Measurements from ENCODE around the gene UFM1.

UFM1 gene

GRCh38 chr13:38321654-38322053 lies 28.0 kb upstream of the UFM1 start:
- Histone ChIP-seq H3K79me2 (ENCODE audit: insufficient read depth, low read length) (no peaks in the 10 kb centered on the region), H3K36me3 (ENCODE audit: insufficient read depth, low read length) (no peaks in the 10 kb centered on the region), H3K27me3 (ENCODE audit: insufficient read depth, low read length, poor library complexity, severe bottlenecking) (no peaks in the 10 kb centered on the region), H3F3A (ENCODE audit: low read depth) (no peaks in the 10 kb centered on the region), H3K4me3 (ENCODE audit: low read length, poor library complexity, severe bottlenecking) (no peak overlapping the region), H2AFZ (ENCODE audit: low read length) (no peak overlapping the region), H3K4me2 (ENCODE audit: low read depth, low read length, poor library complexity, severe bottlenecking) (no peak overlapping the region), H3K9me2 (replicated peaks; ENCODE audit: low read depth, low read length) (no peaks in the 10 kb centered on the region), H3K9me3 (ENCODE audit: insufficient read depth, low read depth, low read length) (no peaks in the 10 kb centered on the region), H3K4me1 (ENCODE audit: insufficient read depth, low read length, poor library complexity, severe bottlenecking) (no peaks in the 10 kb centered on the region), H4K20me1 (ENCODE audit: insufficient read depth, low read length, poor library complexity, severe bottlenecking) (no peaks in the 10 kb centered on the region), H3K9ac (ENCODE audit: low read depth, low read length, poor library complexity, severe bottlenecking) (no peak overlapping the region)
- TF ChIP-seq, protein P1, sequence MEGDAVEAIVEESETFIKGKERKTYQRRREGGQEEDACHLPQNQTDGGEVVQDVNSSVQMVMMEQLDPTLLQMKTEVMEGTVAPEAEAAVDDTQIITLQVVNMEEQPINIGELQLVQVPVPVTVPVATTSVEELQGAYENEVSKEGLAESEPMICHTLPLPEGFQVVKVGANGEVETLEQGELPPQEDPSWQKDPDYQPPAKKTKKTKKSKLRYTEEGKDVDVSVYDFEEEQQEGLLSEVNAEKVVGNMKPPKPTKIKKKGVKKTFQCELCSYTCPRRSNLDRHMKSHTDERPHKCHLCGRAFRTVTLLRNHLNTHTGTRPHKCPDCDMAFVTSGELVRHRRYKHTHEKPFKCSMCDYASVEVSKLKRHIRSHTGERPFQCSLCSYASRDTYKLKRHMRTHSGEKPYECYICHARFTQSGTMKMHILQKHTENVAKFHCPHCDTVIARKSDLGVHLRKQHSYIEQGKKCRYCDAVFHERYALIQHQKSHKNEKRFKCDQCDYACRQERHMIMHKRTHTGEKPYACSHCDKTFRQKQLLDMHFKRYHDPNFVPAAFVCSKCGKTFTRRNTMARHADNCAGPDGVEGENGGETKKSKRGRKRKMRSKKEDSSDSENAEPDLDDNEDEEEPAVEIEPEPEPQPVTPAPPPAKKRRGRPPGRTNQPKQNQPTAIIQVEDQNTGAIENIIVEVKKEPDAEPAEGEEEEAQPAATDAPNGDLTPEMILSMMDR (conservative IDR thresholded peaks at IDR 0.05; ENCODE audit: low read length), result no peak

GRCh38 chr13:38325426-38325825 lies 24.2 kb upstream of the UFM1 start:
- Histone ChIP-seq H3K27me3 (ENCODE audit: insufficient read depth, low read length, poor library complexity, severe bottlenecking) (no peaks in the 10 kb centered on the region), H3K9me3 (ENCODE audit: insufficient read depth, low read depth, low read length) (no peaks in the 10 kb centered on the region), H3F3A (ENCODE audit: low read depth) (no peaks in the 10 kb centered on the region), H4K20me1 (ENCODE audit: insufficient read depth, low read length, poor library complexity, severe bottlenecking) (no peaks in the 10 kb centered on the region), H3K36me3 (ENCODE audit: insufficient read depth, low read length) (no peaks in the 10 kb centered on the region), H3K4me2 (ENCODE audit: low read depth, low read length, poor library complexity, severe bottlenecking) (no peak overlapping the region), H3K9me2 (replicated peaks; ENCODE audit: low read depth, low read length) (no peaks in the 10 kb centered on the region), H3K9ac (ENCODE audit: low read depth, low read length, poor library complexity, severe bottlenecking) (no peak overlapping the region), H3K79me2 (ENCODE audit: insufficient read depth, low read length) (no peaks in the 10 kb centered on the region), H3K4me3 (ENCODE audit: low read length, poor library complexity, severe bottlenecking) (no peak overlapping the region), H2AFZ (ENCODE audit: low read length) (no peak overlapping the region), H3K4me1 (ENCODE audit: insufficient read depth, low read length, poor library complexity, severe bottlenecking) (no peaks in the 10 kb centered on the region)
- no peak for TF ChIP-seq EZH2phosphoT487 (IDR thresholded peaks at IDR 0.05; ENCODE audit: borderline replicate concordance)
- TF ChIP-seq, protein P1 (conservative IDR thresholded peaks at IDR 0.05; ENCODE audit: low read length), result no peak

DNA sequence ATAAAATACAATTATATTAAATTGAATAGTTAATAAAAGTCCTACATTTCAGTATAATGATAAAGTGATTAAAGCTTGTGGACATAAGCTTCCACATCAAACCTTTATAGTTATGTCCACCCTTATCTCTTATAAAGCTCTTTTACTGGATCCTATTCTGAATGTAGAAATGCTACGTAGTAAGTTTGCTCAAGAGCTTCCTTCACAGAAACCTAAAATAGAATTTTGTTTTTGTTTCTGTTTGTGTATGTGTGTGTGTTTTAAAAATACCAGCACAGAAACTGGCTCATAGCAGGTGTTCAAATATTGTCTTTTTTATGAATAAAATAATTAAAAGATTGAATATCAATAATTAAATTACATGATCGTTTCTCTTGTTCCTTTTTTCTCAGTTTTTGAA lies 21.0 kb upstream of the UFM1 start:
- no peaks in the 10 kb centered on the region for H3K9me3 ChIP-seq (ENCODE audit: insufficient read depth, low read depth, low read length)
- no peak overlapping the region for H3K9ac ChIP-seq (ENCODE audit: low read depth, low read length, poor library complexity, severe bottlenecking)
- TF ChIP-seq, protein P1 (conservative IDR thresholded peaks at IDR 0.05; ENCODE audit: low read length), result no peak
- TF ChIP-seq EZH2phosphoT487 (IDR thresholded peaks at IDR 0.05; ENCODE audit: borderline replicate concordance), result no peak
- H3K27me3 ChIP-seq (ENCODE audit: insufficient read depth, low read length, poor library complexity, severe bottlenecking), result no peaks in the 10 kb centered on the region
- H3K36me3 ChIP-seq (ENCODE audit: insufficient read depth, low read length), result no peaks in the 10 kb centered on the region
- H3K4me3 ChIP-seq (ENCODE audit: low read length, poor library complexity, severe bottlenecking), result no peak overlapping the region
- H4K20me1 ChIP-seq (ENCODE audit: insufficient read depth, low read length, poor library complexity, severe bottlenecking), result no peaks in the 10 kb centered on the region
- H3K4me2 ChIP-seq (ENCODE audit: low read depth, low read length, poor library complexity, severe bottlenecking), result no peak overlapping the region
- H3K9me2 ChIP-seq (replicated peaks; ENCODE audit: low read depth, low read length), result no peaks in the 10 kb centered on the region
- H3K79me2 ChIP-seq (ENCODE audit: insufficient read depth, low read length), result no peaks in the 10 kb centered on the region
- H2AFZ ChIP-seq (ENCODE audit: low read length), result no peak overlapping the region
- H3K4me1 ChIP-seq (ENCODE audit: insufficient read depth, low read length, poor library complexity, severe bottlenecking), result no peaks in the 10 kb centered on the region
- no peaks in the 10 kb centered on the region for H3F3A ChIP-seq (ENCODE audit: low read depth)

Data from Loucy (cell line).